ENCODE data around the gene TUBA4A. TPM values are rescaled to one million over a fixed set of nuclear protein-coding genes. Genes with fewer than 3 reads are reported as not detected.
"Not testable (repeated sequence)": the region's sequence is repeated elsewhere in the genome, so short reads cannot be mapped to it uniquely, and the experiment has no call there.

TUBA4A gene
- total RNA-seq, 1 donor from 2014 or later, result 85.1 TPM

DNA sequence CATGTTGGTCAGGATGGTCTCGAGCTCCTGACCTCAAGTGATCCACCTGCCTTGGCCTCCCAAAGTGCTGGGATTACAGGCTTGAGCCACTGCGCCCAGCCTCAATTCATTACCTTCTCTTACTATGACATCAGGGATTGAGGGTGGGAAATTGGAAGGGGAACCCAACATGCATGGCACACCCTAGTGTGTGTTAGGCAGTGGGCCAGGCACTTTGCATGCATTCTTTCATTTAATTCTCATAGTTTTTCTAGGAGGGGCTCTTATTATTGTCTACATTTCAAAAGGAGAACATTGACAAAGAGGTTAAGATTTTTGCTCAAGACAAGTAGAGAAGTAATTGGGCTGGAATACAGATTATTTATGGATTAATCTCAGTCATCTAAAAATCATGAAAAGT, 14.6 kb upstream of the TUBA4A start:
- DNase-seq (ENCODE audit: low spot score), result no peak

DNA sequence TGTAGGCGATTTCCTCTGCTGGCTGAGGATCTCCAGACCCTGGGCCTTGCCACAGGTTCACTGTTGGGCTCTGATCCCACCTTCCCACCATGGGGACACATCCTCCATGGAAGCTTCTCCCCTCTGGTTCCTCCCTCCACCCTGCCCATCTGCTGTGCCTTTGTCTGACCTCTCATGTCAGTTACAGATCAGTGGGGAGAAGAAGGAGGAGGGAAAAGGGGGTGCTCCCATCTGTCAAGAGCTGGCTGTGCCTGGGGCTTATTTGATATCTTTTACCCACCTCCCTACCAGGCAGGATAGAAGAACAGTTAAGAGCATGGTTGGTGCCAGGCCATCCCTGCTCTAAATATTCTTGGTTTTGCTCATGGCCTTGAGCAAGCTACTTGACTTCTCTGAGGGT, 13.2 kb upstream of the TUBA4A start:
- DNase-seq (ENCODE audit: low spot score), result no peak

DNA sequence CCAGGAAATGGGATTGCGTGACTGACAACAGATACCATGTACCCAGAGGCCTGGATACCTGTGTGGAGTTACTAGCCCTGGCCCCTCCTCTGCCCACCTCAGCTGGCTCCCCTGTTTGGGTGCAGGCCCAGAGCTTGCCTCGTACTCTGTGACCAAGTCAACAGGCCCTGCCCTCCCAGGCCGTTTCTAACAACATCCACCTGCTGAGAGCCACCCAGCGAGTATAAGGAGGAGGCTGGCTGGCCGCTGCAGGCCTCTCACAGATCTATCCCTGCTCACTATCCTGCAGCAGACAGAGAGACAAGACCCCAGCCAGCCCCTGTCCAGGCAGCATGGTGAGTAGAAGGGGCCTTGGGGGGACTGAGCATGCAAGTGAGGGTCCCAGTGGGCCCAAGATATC, 12.5 kb upstream of the TUBA4A start:
- DNase-seq (ENCODE audit: low spot score), result no peak

- DNase-seq (ENCODE audit: low spot score), result no peak
These were observed 7.5 kb upstream of the TUBA4A start for GRCh38 chr2:219261024-219261855.

GRCh38 chr2:219258942-219259341, 5.2 kb upstream of the TUBA4A start:
- DNase-seq (ENCODE audit: low spot score), result not testable (repeated sequence)

DNA sequence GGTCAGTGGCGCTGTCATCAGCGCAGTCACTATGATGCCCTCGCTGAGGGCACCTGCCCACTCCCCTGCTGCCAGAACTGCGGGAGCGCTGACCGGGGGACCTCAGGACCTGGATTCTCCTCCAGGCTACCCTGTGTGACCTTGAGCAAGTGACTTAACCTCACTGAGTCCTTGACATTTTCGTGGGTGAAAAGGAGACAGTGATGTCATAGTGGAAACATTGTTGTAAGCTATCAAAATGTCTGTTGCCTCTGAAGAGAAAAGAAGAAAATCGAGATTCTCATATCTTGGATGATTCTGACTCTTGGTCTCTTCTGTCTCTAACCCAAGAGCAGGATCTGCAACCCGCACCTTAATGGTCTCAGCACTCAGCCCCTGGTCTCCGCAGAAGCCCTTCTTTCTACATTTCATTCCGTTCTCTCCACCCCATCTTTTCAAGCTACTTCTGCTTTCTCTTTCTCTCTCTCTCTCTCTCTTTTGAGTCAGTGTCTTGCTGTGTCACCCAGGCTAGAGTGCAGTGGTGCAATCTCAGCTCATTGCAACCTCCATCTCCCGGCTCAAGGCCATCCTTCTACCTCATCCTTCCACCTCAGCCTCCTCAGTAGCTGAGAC, 978 bp upstream of the TUBA4A start:
- DNase-seq (ENCODE audit: low spot score), result no peak

- peak; percentile 53 for DNase-seq (ENCODE audit: low spot score)
These were observed 592 bp downstream of the TUBA4A start, which contains the start of gene TUBA4B for GRCh38 chr2:219252900-219253752. TUBA4B (plus strand) TSS chr2:219253243; CDS start chr2:219253408, 165 bp downstream.

GRCh38 chr2:219252570-219252899, 1.2 kb downstream of the TUBA4A start:
- no peak for DNase-seq (ENCODE audit: low spot score)

DNA sequence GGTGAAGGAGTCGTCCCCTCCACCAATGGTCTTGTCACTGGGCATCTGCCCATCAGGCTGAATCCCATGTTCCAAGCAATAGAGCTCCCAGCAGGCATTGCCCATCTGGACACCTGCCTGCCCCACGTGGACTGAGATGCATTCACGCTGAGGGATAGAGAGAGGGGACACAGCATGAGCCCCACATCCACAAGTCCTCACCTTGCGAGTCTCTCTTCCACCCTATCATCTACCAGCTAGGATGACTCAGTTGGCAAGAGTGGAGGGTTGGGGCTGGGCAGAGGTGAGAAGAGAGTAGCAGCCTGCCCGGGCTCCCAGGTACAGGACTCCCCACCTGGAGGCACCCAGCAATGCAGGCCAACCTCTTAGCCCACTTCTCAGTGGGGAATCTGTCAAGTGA, 1.6 kb downstream of the TUBA4A start:
- DNase-seq (ENCODE audit: low spot score), result no peak

DNA sequence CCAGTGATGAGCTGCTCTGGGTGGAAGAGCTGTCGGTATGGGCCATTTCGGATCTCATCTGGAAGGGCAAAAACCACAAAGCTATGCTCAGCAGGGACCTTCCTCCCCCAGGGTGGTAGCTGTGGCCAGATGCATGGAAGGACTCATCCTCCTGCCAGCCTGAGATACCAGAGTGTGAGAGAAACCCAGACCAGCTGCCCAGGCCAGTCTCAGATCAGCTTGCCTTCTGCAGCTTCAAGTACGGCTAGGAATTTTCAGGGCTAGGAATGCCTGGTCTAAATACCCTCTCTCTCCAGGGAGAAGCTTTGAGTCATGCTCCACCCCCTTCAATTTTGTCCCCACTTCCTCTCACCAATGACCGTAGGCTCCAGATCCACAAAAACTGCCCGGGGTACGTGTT, 2.1 kb downstream of the TUBA4A start:
- no peak for DNase-seq (ENCODE audit: low spot score)

- no peak for DNase-seq (ENCODE audit: low spot score)
These were observed 3.5 kb downstream of the TUBA4A start for GRCh38 chr2:219250049-219250781.

DNA sequence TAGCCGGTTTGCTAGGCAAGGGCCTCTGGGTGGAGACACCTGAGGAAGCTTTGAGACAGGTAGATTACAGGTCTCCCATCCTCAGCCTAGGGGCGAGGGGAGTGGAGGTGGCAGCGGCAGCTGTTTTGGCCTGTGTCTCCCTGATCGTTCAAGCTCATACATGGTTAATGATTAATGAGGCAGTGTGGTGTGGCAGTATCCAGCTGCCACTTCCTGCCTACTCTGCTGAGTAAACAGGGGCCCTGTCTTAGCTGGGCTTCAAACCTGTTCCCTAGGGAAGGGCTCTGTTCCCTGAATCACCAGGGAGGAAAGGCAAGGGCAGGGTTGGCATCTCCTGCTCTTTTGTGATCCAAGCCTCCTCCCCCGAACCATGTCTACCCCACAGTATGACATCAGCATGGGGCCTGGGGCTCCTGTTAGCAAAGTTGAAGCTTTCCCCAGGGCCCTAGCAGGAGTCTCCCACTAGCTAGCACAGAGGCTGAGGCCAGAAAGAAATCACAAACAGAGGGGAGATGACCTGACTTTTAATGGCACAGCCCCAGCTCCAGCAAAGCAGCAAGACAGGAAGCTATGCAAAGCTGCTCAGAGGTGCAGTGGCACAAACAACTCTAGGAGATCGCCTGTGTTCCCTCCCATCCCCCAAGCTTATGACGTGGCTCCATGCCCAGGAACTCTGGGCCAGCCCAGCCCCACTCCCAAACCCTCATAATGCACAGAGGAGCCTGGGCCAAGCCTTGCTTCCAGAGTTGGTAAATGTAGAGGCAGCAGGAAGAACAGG, 4.3 kb downstream of the TUBA4A start:
- peak; percentile 90 for DNase-seq (ENCODE audit: low spot score)

GRCh38 chr2:219248845-219249202, 4.9 kb downstream of the TUBA4A start:
- DNase-seq (ENCODE audit: low spot score), result no peak

DNA sequence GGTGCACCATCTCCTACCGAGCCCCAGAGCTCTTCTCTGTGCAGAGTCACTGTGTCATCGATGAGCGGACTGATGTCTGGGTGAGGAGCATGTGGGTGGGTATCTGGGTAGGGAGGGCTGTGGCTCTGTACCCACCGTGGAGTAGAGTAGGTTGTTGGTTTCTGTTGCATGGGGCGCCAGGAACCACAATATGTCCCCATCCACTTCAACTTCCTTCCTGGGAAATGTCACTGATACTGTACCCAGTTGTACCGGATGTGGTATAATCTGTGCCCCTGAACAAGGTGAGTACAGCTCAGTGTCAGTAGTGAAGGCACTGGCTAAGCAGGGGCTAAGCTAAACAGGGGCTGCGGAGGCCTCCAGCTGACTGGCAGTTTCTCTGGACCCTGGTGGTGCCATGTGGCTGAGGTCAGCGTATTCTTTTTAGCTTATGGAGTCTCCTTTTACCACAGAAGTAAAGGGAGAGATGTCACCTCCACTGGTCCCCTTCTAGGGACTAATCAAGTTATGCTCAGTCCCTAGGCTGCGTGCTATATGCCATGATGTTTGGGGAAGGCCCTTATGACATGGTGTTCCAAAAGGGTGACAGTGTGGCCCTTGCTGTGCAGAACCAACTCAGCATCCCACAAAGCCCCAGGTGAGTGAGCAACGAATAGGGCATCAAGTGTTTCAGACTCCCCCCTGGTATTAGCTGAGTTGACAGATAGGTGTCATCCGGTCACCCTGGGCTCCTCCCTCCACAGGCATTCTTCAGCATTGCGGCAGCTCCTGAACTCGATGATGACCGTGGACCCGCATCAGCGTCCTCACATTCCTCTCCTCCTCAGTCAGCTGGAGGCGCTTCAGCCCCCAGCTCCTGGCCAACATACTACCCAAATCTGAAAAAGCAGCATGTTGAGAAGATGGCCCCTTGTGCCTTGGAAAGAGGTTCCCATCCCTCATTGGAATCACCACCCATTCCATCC, 5.8 kb downstream of the TUBA4A start:
- no peak for DNase-seq (ENCODE audit: low spot score)

DNA sequence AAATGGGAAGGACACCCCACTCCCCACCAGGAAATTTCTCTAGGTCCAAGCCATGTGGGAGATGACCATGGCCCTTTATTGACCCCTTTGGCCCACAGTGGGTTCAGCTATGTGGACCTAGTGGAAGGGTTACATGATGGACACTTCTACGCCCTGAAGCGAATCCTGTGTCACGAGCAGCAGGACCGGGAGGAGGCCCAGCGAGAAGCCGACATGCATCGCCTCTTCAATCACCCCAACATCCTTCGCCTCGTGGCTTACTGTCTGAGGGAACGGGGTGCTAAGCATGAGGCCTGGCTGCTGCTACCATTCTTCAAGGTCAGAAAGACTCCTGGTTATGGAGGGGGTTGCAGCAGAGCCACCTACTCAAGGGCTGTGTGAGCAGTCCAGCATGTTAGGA, 7.2 kb downstream of the TUBA4A start:
- no peak for DNase-seq (ENCODE audit: low spot score)

GRCh38 chr2:219245899-219246230, 7.9 kb downstream of the TUBA4A start:
- DNase-seq (ENCODE audit: low spot score), result no peak

DNA sequence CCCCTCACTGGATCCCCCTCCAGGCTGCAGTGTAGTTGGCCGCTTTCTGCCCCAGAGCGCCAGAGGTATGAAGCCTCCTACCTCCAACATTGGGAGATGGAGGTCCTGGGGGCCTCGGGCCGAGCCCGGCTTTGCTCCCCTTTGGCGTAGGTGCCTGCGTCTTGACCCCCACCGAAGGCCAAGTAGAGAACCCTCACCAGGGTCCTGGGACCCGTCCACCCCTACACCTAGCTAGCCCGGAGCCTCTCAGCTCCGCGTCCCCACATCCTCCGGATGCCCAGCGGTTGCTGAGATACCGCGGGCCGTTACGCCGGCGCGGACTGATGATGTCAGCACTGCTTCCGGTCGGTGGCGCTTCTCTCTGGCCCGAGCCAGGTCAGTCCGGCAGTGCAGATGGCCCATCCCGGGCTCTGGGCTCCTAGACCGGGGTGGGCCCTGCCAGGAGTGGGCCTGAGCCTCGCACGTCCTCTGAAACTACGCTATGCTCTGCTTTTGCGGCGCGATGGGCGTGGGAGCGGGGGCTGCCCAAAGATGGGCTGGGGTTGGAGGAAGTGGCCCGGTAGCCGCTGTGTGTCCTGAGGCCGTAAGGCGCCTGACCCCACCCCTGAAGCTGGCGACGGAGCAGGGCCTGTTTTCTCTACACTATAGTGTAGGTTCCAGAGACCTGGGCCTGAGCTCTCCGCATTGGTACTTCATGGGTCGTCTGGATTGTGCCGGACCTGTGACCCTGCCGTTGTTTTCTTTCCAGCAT, 8.4 kb downstream of the TUBA4A start, which contains the start of the genes GLB1L and STK16:
Gene GLB1L (minus strand): TSS at position 297 of the 751 bp plus-strand sequence. CDS start 1,871 bp downstream, outside the sequence.
Gene STK16 (plus strand): TSS at position 332 of the 751 bp plus-strand sequence. CDS start 521 bp downstream, outside the sequence.
- peak; percentile 96 for DNase-seq (ENCODE audit: low spot score)

GRCh38 chr2:219244789-219245147, 8.9 kb downstream of the TUBA4A start:
- DNase-seq (ENCODE audit: low spot score), result no peak

- no peak for DNase-seq (ENCODE audit: low spot score)
These were observed 10.4 kb downstream of the TUBA4A start for GRCh38 chr2:219243291-219243761.

Measured in ureter (tissue), 1 donor.